ENCODE data around the gene ATXN1.

The ATXN1 gene

DNA sequence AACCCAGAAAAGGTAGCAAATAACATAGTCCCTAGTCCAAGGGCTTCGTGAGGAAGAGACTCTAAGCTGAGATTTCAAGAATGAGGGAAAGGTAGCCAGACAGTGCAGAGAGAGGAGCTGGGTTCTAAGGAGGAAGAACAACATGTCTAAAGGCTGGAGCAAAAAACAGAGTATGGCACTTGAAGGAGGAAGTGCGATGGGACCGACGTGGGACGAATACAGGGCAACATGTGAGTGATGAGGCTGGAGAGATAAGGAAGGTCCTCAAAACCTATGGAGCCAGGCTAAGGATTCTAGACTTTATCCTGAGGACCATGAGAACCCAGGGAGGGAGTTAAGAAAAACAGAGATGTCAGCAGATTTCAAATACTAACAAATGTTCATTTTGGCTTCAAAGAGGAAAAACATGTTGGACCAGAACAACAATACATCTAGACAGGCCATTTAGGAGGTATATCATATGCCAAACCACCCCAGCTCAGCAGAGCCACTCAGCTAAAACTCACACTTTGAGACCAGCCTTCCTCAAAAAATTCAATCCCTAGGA, 17.5 kb downstream of the ATXN1 start:
- no peak for DNase-seq (ENCODE audit: low read depth)

DNA sequence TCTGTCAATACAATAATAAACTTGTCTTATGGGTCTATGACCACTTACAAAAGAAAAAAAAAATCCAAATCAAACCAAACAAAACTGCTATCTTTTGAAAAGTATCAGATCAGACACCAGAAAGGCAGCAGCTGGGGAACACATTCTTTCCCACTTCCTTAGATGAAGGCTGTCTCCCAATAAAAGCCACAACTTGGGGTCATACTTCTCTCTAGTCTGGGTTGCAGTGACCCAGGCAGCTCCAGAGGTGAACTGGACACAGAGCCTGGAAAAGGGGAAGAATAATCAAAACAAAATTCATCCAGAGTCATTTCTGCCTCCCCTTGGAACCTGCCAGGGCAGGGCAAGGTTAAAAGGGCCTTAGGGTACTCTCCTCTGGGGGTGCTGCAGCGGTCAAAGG, 19.1 kb downstream of the ATXN1 start:
- no peak for DNase-seq (ENCODE audit: low read depth)

DNA sequence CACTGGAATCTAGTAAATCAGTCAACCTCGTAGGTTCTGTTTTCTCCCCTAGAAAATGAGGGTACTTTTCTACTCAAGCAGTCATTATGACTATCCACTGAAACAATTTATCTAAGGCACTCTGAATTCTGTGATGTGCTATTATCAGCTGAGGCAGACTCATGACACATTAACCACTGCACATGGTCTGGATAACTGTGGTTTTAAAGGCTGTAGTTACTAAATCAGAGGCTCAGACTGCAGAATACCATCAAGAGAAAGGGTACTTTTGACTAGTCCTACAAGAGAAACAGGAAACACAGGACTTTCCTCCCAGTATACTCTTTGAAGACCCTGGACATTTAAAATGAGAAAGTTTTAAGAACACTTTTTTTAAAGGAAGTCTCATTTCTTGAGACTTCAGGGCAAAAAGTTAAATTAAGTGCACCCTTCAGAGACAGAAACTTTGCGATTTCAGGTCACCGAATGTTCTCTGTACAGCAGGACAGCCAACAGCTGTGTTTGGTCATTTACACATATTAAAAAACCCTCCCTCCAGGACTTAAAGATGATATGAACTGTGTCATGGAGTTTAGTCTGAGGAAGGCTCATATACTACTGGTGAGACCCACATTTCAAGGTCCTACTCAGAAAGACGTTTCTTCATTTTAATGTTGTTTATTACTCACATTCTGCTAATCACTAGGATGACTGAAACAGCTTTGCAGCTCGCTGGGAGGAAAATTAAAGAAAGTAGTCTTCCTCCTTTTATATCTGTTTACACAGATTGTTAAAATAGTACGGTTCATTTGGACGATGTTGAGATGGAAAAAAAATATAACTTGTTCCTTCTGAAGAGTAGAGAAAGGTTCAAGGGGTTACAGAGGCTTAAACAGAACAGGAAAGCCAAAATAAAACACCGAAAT, 19.9 kb downstream of the ATXN1 start:
- peak; percentile 86 for DNase-seq (ENCODE audit: low read depth)

- no peak for DNase-seq (ENCODE audit: low read depth)
These were observed 21.2 kb downstream of the ATXN1 start for GRCh38 chr6:16740097-16740496.

DNA sequence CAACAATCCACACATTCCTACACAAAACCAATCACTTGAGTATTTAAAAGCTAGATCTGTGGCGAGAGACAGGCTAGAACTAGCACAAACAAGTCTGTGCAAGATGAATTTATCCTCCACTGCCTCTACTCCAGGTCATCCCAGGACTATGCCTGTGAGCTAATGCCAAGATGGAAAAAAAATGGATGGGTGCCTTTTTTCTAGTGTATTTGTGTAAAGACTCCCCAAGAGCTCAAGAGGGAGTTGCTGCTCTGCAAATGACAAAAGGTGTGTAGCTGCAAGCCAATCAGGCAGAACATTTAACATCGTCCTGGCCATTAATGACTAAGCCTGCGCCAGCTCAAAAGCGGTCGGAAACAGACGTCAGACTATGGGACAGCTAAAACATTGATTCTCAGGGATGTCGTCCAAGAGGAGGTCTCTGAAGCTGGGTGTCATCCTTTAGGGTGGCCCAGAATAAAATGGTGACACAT, 21.9 kb downstream of the ATXN1 start:
- no peak for DNase-seq (ENCODE audit: low read depth)

GRCh38 chr6:16737925-16738324, 23.3 kb downstream of the ATXN1 start:
- no peak for DNase-seq (ENCODE audit: low read depth)

DNA sequence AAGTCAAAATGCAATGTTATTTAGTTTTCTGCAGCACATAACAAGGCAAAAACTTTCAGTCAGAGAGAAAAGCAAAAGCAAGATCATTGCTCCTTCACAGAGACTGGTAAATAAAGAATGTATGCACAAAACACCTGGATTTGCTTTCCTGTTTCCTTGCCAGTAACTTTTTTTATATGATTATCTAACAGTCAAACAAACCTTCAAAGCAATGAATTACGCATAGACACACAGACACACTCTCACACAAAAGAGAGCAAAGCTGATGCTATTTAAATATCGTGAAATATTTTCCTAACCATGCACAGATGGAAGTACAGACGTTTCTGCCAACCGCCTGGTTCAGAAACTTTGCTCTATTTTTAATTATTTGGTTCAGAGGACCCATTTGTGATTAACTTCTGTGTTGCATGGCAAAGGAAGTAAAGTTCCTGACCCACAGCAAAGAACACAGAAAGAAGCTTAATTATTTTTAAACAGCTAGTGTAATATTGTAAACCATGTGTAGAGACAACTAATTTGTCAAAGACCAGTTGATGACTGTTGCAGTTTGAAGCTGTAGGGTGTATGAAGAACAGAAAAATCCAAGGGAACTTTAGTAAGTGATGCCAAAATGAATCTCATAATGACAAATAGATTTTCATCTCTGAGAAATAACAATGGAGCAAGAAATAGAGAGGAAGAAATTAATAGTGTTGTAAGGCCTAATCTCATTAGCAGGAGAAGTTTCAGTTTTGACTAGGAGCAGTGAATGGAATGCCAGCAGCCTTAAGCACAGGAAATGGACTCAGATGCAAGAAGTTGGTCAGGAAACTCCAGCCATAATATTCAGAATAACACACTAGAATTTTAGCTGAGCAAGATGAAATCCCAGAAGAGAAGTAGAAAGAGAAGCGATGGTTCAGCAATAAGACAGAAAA, 24.1 kb downstream of the ATXN1 start:
- DNase-seq (ENCODE audit: low read depth), result no peak

GRCh38 chr6:16735014-16735413, 26.2 kb downstream of the ATXN1 start:
- no peak for DNase-seq (ENCODE audit: low read depth)

DNA sequence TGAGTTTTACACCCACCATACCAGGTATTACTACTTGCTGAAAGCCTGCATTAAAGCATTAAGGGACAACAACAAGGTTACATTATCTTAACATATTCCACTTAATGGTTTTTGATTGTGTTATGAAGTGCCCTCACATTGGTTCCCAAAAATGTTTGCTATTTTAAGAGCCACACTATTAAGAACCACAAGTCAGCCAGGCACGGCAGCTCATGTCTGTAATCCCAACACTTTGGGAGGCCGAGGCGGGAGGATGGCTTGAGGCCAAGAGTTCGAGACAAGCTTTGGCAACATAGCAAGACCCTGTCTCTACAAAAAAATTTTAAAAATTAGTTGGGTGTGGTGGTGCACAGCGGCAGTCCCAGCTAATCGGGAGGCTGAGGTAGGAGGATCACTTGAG, 28.2 kb downstream of the ATXN1 start:
- DNase-seq (ENCODE audit: low read depth), result no peak

GRCh38 chr6:16731478-16732051, 29.7 kb downstream of the ATXN1 start:
- no peak for DNase-seq (ENCODE audit: low read depth)

DNA sequence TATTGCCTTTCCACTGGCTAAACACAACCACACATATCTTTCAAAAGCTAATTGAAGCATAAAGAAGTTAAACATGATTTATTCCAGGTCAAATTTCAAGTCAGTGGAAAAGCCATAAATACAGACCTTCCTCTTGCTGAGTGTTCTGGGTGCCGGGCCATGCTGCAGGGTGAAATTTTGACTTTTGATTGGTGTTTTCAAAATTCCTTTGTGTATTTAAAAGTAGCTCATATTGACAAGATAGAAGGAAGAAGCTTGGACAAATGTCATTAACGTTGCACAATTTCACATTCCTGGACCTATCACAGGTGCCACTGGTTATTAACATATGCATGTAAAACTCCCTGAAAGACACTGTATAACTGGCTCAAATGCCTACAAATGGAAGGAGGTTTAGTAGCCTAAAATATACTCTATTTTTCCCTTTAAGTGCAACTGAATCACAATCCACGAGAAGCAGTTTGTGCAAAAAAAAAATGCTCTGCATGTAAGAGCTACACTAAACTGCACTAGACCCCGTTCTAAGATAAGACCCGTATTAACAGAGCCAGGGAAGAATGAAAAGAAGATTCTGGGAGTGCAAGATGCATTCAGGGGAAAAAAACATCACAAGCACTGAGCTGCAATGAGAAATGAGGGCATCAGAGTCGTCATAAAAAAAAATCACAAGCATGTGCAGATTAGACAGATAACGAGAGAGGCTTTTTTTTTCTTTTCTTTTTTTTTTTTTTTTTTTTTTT, 30.4 kb downstream of the ATXN1 start:
- DNase-seq (ENCODE audit: low read depth), result no peak

- no peak for DNase-seq (ENCODE audit: low read depth)
These were observed 31.5 kb downstream of the ATXN1 start for GRCh38 chr6:16729744-16730143.

GRCh38 chr6:16729183-16729691, 32.0 kb downstream of the ATXN1 start:
- DNase-seq (ENCODE audit: low read depth), result no peak

GRCh38 chr6:16728513-16729182, 32.6 kb downstream of the ATXN1 start:
- DNase-seq (ENCODE audit: low read depth), result no peak

- DNase-seq (ENCODE audit: low read depth), result no peak
These were observed 33.3 kb downstream of the ATXN1 start for GRCh38 chr6:16727996-16728395.

DNA sequence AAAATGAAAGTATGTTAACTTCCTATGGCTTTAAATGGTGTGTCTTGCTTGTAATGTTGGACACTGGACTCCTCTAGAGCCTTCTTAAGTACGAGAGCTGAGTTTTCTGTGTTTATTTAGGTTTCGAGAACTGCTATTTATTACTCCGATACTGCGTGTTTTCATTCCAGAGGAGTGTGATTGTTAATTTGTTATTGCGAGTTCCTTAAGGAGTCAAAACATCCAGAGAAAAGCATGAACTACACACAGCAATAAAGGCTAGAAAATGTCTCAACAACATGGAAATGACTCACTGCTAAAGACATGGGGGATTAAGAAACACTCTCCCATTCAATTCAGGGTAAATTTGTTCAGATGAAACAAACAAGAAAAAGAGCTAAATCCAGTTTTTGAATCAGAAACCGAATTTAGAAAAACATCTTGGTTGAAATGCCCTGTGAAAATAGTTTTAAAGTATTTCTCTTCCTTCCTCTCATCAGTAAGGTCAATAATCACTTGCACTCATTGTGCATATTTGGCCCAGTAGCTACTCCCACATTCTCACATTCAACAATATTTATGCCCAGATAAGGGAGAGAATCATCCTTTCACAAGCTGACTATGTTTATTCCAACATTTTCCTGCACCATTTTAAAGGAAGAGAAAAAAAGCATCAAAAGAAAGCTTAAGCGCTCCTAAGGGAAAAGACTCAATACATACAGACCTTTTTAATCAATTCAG, 36.0 kb downstream of the ATXN1 start:
- peak; percentile 72 for DNase-seq (ENCODE audit: low read depth)

DNA sequence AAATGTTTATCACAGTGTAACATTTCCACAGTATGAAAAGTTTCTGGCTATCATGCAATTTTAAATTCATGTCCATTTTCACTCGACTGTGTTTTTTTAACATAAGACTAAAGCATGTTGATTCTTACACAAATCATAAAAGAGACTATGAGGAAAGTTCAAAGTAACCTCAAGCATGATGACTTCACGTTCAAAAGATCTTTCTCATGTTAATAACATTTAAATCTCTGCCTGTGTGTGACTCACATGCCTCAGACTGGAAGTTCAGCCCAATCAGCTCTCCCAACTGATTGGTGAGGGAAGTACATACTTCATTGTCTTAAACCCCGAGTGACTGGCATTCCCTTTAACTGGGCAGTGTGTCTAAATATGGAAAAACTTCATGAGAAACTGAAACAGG, 37.4 kb downstream of the ATXN1 start:
- peak; percentile 80 for DNase-seq (ENCODE audit: low read depth)

DNA sequence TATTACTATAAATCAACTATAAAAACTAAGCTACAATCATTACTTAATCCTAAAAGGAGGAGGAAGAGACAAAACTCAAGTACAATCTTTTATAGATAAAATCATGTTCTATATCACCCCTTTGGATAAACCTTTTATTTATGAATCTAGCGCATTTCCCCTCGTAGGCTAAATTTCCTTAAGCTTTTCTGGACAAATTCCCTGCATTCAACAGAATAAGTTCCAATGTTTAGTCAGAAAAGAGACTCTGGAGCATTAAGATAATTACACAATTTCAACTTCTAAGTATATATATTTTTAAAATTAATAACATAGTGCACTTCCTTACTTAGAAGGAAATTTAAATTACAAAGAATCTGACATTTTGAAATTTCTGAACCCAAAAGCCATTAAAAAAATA, 37.9 kb downstream of the ATXN1 start:
- no peak for DNase-seq (ENCODE audit: low read depth)

GRCh38 chr6:16722630-16723029, 38.6 kb downstream of the ATXN1 start:
- DNase-seq (ENCODE audit: low read depth), result no peak

- no peak for DNase-seq (ENCODE audit: low read depth)
These were observed 39.3 kb downstream of the ATXN1 start for GRCh38 chr6:16721977-16722376.

Data from GM04504 (cell line).